Caki2 (cell line): ENCODE results near the gene CST4. TPM values are rescaled to one million over a fixed set of nuclear protein-coding genes. Genes with fewer than 3 reads are reported as not detected.
A peak's percentile ranks its signal among the peaks of the same experiment; 100 is the strongest.

ENCODE experiments used
- DNase-seq: peaks from one replicate; pipeline ENCODE4 v3.0.0-alpha.2; 2015; ENCODE audit warnings: low read depth
- in situ Hi-C: cut with HindIII; loops from 2 replicates; pipeline ENCODE4 v1.10.0; 2016; ENCODE audit warnings: low sequenced_read_pairs, low pct_unique_long_range_greater_than_20kb, mixed read lengths
- total RNA-seq: library from RNA; depleted of rRNA; stranded (reverse); fragments of >200 nt; shearing (Covaris generic); gene quantifications from 2 replicates; pipeline ENCODE4 v1.2.3, GENCODE V29; 2014; ENCODE audit warnings: low replicate concordance

The CST4 gene
- total RNA-seq, 1 experiment from 2014 or later, result 28.3 TPM

- in situ Hi-C loops, result no loop called here
- peak; percentile 32 for DNase-seq
Observed at GRCh38 chr20:23652371-23652770, 36.5 kb downstream of the CST4 start.

DNA sequence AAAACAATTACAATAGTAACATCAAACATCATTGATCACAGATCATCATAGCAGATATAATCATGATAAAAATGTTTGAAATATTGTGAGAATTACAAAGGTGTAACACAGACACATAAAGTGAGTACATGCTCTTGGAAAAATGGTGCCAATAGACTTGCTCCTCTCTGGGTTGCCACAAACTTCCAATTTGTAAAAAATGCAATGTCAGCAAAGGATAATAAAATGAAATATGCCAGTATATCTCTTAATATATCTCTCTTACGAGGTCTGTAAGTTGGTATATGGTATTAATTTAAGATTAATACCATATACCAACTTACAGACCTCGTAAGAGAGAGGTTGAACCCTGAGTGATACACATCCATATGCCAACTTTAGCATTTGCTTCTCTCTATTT is 37.7 kb downstream of the CST4 start:
- DNase-seq, result no peak
- in situ Hi-C loops, result no loop called here

DNA sequence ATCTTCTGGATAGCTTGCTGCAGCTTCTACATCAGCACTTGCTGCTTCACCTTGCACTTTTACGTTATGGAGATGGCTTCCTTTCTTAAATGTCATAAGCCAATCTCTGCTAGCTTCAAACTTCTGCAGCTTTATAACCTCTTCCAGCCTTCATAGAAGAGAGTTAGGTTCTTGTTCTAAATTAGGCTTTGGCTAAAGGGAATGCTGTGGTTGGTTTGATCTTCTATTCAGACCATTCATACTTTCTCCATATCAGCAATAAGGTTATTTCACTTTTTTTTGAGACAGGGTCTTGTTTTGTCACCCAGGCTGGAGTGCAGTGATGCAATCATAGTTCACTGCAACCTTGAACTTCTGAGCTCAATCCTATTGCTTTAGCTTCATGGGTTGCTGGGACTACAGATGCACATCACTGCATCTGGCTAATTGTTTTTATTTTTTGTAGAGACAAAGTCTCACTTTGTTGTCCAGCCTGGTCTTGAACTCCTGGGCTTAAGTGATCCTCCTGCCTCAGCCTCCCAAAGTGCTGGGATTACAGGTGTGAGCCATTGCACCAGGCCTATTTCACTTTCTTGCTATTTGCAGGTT is 38.9 kb downstream of the CST4 start:
- no peak for DNase-seq
- in situ Hi-C loops, result no loop called here

- in situ Hi-C loops, result no loop called here
Observed at GRCh38 chr20:23649242-23649641, 39.6 kb downstream of the CST4 start.

DNA sequence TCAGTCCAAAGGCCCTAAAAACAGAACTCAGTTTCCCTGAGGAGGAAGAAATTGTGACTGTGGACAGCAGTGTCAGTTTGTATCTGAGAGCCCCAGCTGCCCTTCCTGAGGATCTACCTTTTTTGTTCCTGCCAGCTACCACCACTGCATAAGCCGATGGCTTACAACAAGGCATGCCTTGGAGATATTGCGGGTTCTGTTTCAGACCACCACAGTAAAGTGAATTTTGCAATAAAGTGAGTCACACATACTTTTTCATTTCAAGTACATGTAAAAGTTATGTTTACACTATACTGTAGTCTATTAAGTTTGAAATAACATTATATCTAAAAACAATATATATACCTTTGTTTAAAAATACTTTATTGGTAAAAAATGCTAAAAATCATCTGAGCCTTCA is 41.5 kb downstream of the CST4 start:
- in situ Hi-C loops, result no loop called here

More at GRCh38 chr20:23649242-23649641, 39.6 kb downstream of the CST4 start:
- DNase-seq, result no peak

GRCh38 chr20:23646106-23646873 is 42.5 kb downstream of the CST4 start:
- DNase-seq, result no peak
- in situ Hi-C loops, result no loop called here

More for the DNA sequence above, 41.5 kb downstream of the CST4 start:
- no peak for DNase-seq

- in situ Hi-C loops, result no loop called here
- no peak for DNase-seq
Observed at GRCh38 chr20:23645575-23645974, 43.3 kb downstream of the CST4 start.

DNA sequence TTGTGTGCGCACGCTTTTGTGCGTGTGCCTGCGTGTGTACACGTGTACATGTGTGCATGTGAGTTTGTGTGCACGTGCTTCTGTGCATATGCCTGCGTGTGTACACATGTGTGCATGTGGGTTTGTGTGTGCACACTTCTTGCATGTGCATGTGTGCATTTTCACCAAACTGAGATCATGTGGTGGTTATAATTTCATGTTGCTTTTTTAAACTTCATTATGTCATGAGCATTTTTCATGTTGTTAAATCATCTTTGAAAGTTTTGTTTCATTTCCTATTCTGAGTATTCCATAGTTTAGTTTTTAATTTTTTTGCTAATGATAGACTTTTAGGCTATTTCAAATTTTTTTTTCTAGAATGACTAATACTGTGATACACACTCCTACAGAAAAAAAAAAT is 44.7 kb downstream of the CST4 start:
- in situ Hi-C loops, result no loop called here

GRCh38 chr20:23643659-23644058 is 45.2 kb downstream of the CST4 start:
- in situ Hi-C loops, result no loop called here
- DNase-seq, result no peak

More for the DNA sequence above, 44.7 kb downstream of the CST4 start:
- no peak for DNase-seq

GRCh38 chr20:23641936-23642751 is 46.7 kb downstream of the CST4 start:
- in situ Hi-C loops, result no loop called here

GRCh38 chr20:23640671-23641667 is 47.9 kb downstream of the CST4 start:
- no peak for DNase-seq
- in situ Hi-C loops, result no loop called here

More at GRCh38 chr20:23641936-23642751, 46.7 kb downstream of the CST4 start:
- DNase-seq, result peak; percentile 61

- in situ Hi-C loops, result no loop called here
- no peak for DNase-seq
Observed at GRCh38 chr20:23640018-23640601, 48.7 kb downstream of the CST4 start.

DNA sequence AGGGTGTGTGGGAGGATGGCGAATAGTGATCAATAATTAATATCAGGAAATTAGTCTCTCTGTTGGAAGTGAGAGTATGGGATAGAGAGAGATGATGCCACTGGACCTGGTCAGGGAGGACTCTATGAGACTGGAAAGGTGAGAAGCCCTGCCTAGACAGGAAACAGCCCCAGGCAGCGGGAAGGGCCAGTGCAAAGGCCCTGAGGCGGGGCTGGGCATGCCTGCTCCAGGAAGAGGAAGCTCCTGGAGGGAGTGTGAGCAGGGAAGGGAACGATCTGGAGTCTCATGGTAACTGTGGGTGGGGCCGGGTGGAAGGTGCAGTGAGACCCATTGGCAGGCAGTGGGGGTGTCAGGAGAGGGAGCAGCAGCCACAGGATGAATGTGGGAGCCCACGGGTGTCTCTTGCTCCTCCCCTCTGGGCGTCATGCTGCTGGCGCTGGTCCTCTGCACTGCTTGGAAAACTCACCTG is 49.3 kb downstream of the CST4 start:
- DNase-seq, result no peak
- in situ Hi-C loops, result no loop called here

DNA sequence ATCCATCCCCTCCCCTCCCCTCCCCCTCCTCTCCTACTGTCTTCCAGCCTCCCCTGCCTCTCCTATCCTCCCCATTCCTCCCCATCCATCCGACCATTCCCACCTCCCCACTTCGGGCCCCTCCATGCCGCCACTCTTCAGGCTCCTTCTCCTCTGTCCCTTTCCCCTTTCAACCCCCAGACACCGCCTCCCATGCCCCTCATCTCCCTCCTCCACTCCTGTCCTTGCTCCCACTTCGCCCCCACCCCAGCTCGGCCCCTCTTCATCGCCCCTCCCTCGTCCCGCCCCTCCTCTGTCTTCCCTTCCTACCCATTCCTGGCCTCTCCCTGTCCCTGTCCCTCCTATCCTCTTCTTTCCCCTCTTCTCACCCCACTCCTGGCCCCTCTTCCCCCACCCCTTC is 50.5 kb downstream of the CST4 start:
- DNase-seq, result no peak
- in situ Hi-C loops, result no loop called here

GRCh38 chr20:23637282-23638221 is 51.3 kb downstream of the CST4 start, which contains the start of gene CST3:
Gene CST3, minus strand, starts transcription at chr20:23637955. Its CDS starts 93 bp downstream, at chr20:23637862.
- in situ Hi-C loops, result no loop called here
- DNase-seq, result peak; percentile 77

DNA sequence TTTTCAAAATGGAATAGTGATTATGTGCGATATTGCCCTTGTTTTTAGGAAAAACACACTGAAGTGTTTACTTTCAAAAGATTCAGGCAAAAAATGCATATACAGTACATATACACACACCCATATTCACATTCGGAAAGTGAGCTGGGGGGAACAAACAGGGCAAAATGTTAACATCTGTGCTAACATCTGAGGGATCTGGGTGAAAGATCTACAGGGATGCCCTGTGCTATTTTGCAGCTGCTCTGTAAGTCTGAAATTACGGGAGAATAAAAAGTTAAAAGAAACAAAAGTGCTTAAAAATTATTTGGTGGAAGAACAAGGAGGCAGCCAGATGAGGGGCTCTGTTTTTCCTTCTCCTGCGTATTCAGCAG is 51.9 kb downstream of the CST4 start:
- DNase-seq, result no peak
- in situ Hi-C loops, result no loop called here
